Activated CD8-positive, alpha-beta memory T cell treated with anti-CD3 and anti-CD28 coated beads, Interleukin-2, amount 50 U/mL, for 4 hours (primary cell): Measurements from ENCODE around the gene ELFN1.
A peak's percentile ranks its signal among the peaks of the same experiment; 100 is the strongest.

Experiments
- DNase-seq: peaks from one replicate; pipeline ENCODE4 v3.0.0-alpha.2; 2020

ELFN1 gene

DNA sequence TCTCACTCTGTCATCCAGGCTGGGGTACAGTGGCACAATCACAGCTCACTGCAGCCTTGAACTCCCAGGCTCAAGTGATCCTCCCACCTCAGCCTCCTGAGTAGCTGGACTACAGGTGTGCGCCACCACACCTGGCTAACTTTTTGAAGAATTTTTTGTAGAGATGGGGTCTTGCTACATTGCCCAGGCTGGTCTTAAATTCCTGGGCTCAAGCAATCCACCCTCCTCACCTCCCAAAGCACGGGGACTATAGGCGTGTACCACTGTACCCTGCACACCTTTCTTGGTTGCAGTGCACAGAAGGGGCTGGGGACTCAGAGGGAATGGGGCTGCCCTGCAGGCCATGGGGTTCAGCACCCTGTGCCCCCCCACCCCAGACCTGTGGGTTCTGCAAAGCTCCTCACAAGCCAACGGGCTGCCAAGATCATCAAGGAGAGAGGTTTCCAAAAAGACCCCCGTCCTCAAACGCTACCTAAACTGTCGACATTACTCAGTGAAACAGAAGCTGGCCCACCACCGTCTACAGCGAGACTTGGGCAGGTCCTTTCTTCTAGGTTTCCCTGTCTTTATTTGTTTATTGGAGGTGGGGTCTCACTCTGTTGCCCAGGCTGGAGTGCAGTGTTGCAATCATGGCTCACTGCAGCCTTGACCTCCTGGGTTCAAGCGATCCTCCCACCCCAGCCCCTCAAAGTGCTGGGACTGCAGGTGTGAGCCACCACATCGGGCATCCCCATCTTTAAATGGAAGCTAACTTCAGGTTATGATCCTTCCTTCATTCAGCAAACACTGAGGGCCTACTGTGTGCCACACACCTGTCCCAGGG, 26.6 kb upstream of the ELFN1 start:
- no peak for DNase-seq

DNA sequence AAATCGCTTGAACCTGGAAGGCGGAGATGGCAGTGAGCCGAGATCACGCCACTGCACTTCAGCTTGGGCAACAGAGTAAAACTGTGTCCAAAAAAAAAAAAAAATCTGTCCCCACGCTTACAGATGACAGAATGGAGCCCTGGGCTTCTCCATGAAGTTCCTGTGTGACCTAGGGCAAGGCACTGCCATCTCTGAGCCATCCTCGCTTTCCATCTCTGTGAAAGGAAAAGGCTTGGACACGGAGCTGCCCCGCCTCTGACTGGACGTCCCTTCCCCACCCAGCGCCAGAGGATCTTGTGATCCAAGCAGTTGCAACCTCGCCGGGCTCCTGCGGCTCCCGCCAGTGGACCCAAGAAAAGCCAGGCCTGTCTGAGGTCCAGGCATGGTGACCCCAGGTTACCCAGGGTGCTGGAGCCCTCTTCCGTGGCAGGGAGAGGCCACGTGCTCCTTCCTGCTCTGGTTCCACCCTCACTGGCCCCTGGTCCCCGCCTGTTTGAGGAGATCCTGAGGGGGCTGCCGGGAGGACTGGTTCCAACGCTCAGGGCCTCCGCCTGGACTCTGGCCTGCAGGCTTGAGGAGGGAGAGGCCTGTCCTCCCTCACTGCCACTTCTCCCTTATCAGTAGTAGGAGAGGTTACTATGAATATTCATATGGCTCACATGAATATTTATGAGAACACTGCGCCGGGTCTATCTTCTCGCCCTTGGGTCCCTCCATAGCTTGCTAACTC, 25.6 kb upstream of the ELFN1 start:
- no peak for DNase-seq

GRCh38 chr7:1645071-1645409, 25.0 kb upstream of the ELFN1 start:
- no peak for DNase-seq

DNA sequence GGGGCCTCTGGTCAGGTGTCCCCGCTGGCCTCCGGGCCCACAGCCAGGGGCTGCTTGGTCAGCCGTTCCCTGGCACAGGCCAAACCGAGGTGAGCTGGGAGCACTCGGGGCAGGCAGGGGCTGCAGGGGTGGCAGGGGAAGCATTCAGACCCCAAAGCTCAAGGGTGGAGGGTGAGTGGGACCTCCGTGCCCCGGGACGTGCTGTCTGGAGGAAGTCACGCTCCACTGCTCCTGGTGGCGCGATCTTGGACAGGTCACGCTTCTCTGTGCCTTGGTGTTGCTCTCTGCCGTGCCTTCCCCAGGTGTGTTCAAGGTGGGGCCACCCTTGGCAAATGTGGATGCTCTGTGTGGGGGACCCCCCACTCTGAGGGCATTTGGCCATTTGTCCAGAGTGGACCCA, 24.6 kb upstream of the ELFN1 start:
- no peak for DNase-seq

GRCh38 chr7:1646391-1646790, 23.7 kb upstream of the ELFN1 start:
- DNase-seq, result no peak

DNA sequence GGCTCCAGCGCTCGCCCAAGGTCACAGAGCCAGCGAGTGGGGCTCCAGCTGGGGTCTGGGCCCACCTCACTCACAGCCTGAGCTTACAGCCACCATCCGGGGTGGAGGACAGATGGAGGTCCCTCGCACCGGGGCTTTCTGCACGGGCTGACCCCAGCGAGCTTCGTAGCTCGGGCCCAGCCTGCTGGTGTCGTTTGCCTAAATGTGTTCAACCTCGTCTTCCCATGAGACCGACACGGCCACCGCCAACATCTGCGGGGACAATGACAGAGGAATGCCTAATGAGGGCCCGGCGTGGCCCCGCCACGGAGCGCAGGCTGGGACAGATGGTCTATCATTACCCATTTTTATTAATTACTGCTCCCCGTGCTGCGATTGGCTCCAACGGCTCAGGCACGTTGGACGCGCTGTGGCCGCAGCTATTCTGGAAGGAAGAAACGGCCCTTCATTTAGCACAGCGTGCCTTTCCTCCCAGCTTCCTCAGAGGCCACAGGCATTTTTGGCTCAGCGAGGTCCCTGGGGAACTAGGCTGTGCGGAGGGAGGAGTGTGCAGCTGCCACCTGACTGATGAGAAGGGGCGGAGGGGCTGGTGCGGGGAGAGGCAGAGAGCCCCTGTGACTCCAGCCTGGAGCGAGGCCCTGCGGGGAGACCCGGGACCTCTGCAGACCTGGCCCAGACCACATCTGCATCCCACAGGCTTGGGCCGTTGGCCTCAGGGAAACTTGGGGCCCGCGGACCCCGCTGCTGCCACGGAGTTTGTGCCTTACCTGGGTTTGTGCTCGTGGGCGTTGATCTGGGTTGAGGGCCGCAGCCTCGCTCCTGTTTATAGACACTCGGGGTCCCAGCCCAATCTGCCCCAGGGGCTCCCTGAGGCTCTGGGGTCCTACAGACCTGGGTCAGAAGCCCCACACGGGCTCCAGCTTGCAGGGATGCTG, 22.9 kb upstream of the ELFN1 start:
- DNase-seq, result no peak

DNA sequence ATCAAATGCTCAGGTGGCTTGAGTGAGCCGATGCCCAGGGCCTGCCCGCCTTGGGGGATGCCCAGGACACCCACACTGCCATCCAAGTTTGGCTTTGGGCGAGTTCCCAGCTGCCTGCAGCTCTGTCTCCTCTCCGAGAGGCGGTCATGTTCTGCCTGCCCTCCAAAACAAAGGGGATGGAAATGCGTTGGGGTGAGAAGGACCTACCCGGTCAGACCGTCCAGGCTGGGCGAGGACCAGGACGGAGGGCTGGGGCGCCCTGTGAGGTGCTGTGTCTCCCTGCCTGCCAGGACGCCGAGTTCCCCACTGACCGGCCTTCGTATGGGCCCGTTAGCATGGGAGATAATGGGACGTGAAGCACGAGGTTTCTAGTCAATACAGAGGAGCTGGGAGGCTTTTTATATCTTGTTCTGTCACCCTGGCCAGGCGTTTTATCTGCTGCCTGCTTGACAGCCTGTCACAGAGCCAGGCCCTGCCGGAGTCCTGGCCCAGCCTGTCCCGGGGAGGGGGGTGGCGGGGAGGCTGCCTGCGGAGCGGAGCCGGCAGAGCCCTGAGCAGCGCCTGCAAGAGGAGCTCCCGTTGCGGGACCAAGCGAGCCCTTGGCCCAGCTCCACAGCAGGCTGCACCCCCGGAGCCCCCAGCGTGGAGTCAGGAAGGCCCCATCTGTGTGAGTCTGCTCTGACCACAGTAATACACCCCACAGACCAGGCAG, 22.0 kb upstream of the ELFN1 start:
- no peak for DNase-seq

GRCh38 chr7:1649751-1650326, 20.2 kb upstream of the ELFN1 start:
- no peak for DNase-seq

- no peak for DNase-seq
Measured at GRCh38 chr7:1650363-1651030, 19.6 kb upstream of the ELFN1 start.

GRCh38 chr7:1651031-1651446, 19.0 kb upstream of the ELFN1 start:
- no peak for DNase-seq

DNA sequence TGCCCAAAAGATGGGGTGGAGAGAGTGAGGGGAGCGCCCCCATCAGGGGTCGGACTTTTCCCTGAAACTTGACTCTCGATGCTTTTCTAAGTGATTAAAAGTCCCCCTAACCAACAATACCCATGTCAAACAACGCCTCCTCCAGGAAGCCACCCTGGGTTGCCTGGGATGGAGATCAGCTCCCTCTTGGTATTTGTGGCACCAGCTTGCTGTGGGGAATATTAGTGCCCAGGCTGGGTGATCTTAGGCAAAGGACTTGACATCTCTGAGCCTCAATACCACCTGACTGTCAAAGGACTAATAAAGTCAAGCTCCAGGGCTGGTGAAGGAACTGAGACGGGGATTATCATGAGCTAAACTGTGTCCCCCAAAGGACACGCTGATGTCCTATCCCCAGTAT, 18.2 kb upstream of the ELFN1 start:
- DNase-seq, result no peak

DNA sequence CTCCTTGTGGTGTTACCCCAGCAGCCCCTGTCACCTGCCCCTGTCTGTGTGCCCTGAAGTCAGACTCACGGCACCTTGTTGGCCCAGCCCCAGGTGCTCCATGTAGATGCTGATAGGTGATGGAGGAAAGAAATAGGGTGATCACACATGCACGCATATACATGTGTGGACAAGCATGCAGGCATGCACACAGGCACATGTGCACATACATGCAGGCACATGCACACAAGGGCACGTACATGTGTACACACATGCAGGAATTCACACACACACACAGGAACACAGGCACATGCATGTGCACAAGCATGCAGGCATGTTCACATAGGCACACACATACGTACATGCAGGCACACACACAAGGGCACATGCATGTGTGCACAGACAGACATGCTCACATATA, 16.6 kb upstream of the ELFN1 start:
- DNase-seq, result no peak

GRCh38 chr7:1654111-1654510, 16.0 kb upstream of the ELFN1 start:
- no peak for DNase-seq

GRCh38 chr7:1654738-1655475, 15.2 kb upstream of the ELFN1 start:
- DNase-seq, result no peak

DNA sequence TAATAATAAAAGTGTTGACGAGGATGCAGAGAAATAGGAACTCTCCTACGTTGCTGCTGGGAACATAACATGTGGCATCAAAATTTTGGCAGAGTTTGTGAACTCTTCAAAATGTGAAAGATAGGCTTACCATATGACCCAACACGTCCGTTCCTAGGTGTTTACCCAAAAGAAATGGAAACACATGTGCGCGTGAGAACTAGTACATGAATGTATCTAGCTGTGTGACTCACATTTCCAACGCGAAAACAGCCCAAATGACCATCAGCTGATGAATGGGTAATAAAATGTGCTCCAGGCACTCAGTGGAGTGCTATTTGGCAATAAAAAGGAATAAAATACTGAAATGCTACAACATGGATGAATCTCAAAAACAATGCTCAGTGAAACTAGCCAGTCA, 10.4 kb upstream of the ELFN1 start:
- no peak for DNase-seq

DNA sequence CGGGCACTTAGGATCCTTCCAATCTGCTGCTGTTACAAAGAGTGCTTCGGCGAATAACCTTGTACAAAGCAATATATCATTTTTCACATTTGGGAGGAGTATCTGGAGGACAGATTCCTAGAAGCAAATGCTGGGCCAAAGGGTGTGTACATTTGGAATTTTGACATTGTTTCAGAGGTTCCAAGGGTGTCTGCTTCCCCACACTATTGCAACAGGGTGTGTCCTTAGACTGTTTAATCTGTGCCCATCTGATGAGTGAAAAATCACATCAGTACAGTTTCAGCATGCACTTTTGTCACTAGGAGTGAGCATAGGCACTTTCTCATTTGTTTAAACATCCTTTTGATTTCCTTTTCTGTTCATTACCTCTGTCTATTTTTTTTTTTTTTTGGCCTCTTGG, 8.6 kb upstream of the ELFN1 start:
- no peak for DNase-seq

DNA sequence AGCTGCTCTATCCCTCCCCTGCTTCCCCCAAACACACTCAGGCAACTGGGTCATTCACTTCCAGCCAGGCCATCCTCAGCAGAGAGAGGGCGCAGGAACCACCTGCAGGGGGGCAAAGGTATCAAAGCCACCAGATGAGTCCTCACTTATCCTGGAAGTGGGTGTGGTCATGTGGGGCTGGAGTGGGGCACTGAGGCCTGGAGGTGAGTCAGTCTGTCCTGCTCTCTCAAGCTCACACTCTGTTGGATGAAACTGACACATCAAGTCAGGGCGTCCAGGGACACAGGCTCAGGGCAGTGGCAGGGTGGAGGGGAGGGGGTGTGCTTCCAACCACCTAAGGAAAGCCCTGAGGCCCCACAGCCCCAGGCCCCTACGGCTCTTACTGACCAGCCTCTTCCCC, 8.0 kb upstream of the ELFN1 start:
- DNase-seq, result peak; percentile 8

DNA sequence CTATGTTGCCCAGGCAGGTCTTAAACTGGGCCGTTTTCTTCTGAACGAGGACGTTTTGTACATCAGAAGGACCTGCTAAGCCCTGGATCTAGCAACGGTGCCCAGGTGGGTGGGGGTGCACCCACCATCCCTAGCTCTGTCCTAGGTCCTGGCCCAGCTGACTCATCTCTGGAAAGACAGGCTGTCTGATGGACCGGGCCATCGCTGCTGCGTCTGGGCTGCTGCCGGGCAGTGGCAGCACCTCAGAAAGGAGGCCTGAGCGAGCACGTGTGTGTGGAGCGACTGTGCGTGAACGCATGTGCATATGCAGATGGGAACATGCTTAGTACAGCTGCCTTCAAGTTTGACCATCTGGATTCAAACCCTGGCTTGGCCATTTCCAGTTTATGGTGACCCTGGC, 7.3 kb upstream of the ELFN1 start:
- DNase-seq, result peak; percentile 1

DNA sequence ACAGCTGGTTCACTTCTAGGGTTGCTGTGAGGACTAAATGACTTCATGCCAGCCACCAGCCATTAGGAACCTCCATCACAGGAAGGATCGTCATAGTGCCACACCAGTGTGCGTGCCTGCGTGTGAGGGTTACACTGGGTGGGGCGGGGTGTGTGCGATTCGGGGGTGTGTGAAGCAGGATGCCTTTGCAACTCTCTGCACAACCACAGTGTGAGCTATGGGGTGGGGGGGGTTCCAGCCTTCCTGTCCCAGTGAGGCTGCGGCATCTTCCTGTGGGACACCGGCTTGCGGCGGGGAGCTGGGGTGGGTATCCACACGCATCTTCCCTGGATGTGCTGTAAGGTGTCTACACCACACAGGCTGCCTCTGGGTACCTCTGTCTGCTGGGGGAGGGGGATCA, 6.9 kb upstream of the ELFN1 start:
- peak; percentile 7 for DNase-seq

DNA sequence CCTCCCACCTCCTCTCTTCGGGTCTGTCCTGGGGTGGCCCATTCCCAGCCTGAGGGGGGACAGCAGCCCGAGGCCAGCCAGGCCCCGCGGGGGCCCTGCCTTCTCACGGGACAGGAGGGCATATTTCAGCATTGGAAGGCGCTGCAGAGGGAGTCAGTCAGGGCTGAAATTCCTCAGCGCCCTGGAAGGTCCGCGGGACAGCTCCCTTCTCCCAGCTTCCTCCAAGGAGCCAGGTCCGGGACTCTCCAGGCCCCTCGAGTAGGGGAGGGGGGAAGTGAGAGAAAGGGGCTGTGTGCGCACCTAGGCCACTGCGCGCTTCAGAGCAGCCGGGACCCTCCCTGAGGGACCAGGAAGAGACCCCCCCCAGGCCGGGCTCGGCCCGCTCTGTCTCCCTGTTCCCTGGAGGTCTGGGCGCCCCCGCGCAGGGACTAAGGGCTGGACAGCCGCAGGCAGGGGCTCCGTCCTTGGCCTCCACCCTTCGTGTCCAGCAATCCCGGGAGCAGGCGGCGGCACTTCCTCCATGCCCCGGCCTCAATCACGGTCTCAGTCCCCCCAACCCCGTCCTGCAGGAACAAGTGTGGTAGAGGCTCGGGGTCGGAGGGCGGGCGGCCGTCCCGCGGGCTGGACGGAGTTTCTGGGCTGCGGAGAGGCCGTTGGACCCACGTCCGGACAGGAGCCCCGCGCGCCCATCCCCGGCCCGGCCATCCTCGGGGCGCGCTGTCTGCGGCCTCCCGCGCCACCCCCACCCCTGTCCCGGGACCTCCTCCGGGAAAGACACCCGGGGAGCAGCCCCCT, 6.0 kb upstream of the ELFN1 start:
- peak; percentile 12 for DNase-seq
